ENCODE measurements around the gene LRP2BP.
"Not testable (repeated sequence)": the region's sequence is repeated elsewhere in the genome, so short reads cannot be mapped to it uniquely, and the experiment has no call there.

LRP2BP gene

GRCh38 chr4:185364886-185365285 is 30.8 kb downstream of the LRP2BP start:
- Histone ChIP-seq H3K27me3 (ENCODE audit: insufficient read depth, low read length) (no peaks in the 10 kb centered on the region), H3K9me3 (ENCODE audit: low read length) (peaks cover 2% of the 10 kb centered on the region), H3K4me1 (ENCODE audit: insufficient read depth, low read length) (peaks cover 3% of the 10 kb centered on the region), H3K4me3 (ENCODE audit: low read length) (no peak overlapping the region), H2AFZ (ENCODE audit: low read depth, low read length) (no peak overlapping the region), H3K36me3 (ENCODE audit: insufficient read depth, low read length) (no peaks in the 10 kb centered on the region)

- Histone ChIP-seq H3K27me3 (ENCODE audit: insufficient read depth, low read length) (no peaks in the 10 kb centered on the region), H3K9me3 (ENCODE audit: low read length) (peaks cover 1% of the 10 kb centered on the region), H3K4me1 (ENCODE audit: insufficient read depth, low read length) (no peaks in the 10 kb centered on the region), H2AFZ (ENCODE audit: low read depth, low read length) (no peak overlapping the region), H3K36me3 (ENCODE audit: insufficient read depth, low read length) (no peaks in the 10 kb centered on the region), H3K4me3 (ENCODE audit: low read length) (no peak overlapping the region)
Observed at GRCh38 chr4:185363251-185363650, 32.5 kb downstream of the LRP2BP start.

GRCh38 chr4:185362570-185362969 is 33.2 kb downstream of the LRP2BP start:
- not testable (repeated sequence) for H3K4me3 ChIP-seq (ENCODE audit: low read length); H3K27me3 ChIP-seq (ENCODE audit: insufficient read depth, low read length); H2AFZ ChIP-seq (ENCODE audit: low read depth, low read length); H3K36me3 ChIP-seq (ENCODE audit: insufficient read depth, low read length); H3K9me3 ChIP-seq (ENCODE audit: low read length); H3K4me1 ChIP-seq (ENCODE audit: insufficient read depth, low read length)

DNA sequence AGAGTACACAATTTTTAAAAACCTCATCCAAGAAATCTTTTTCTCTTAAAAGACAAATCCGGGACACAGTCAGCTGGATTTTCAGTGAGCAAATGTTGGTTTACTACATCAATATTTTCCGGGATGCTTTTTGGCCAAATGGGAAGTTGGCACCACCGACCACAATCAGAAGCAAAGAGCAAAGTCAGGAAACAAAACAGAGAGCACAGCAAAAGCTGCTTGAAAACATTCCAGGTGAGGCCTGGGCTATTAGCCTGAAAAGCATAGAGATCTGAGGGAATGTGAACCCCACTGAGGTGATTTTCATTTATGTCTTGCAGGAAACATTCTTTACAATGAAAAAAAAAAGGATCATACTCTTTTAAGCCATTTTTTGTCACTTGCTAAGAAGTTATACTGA is 33.9 kb downstream of the LRP2BP start:
- Histone ChIP-seq H3K36me3 (ENCODE audit: insufficient read depth, low read length) (no peaks in the 10 kb centered on the region), H3K4me3 (ENCODE audit: low read length) (no peak overlapping the region), H3K4me1 (ENCODE audit: insufficient read depth, low read length) (no peaks in the 10 kb centered on the region), H2AFZ (ENCODE audit: low read depth, low read length) (no peak overlapping the region), H3K27me3 (ENCODE audit: insufficient read depth, low read length) (no peaks in the 10 kb centered on the region), H3K9me3 (ENCODE audit: low read length) (no peaks in the 10 kb centered on the region)

DNA sequence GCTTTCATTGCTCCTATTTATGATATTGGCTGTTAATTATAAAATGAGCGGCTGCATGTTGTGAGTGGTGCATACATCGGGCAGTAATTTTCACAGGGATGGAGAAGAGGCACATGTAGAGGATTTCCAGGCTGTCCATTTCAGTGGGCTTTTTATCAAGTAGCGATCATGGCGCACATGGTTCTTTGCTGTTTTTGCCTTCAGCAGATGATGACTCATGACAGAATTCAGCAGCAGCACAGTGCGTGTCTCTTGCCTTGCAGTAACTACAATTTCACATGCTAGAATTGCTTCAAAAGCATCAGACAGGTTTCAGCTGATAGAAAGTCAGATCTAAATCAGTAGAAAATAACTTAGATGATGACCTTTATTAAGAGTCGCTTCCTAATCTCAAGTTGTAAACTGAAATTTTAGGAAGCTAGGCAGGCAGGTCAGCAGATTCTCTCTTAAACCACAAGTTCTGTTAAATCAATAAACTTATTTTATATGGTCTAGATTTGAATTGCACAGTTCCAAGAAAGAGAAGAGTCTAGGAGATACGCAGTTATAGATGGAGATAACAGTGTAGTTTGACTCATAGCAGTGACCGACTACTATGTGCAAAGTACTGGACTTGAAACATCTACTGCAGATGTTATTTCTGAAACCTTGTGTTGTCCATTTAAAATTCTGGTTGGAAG is 35.8 kb downstream of the LRP2BP start:
- H3K36me3 ChIP-seq (ENCODE audit: insufficient read depth, low read length) = no peaks in the 10 kb centered on the region
- H3K9me3 ChIP-seq (ENCODE audit: low read length) = no peaks in the 10 kb centered on the region
- H3K4me1 ChIP-seq (ENCODE audit: insufficient read depth, low read length) = no peaks in the 10 kb centered on the region
- no peaks in the 10 kb centered on the region for H3K27me3 ChIP-seq (ENCODE audit: insufficient read depth, low read length)
- no peak overlapping the region for H2AFZ ChIP-seq (ENCODE audit: low read depth, low read length)
- no peak overlapping the region for H3K4me3 ChIP-seq (ENCODE audit: low read length)

- H3K4me3 ChIP-seq (ENCODE audit: low read length) = no peak overlapping the region
- no peaks in the 10 kb centered on the region for H3K27me3 ChIP-seq (ENCODE audit: insufficient read depth, low read length)
- H3K4me1 ChIP-seq (ENCODE audit: insufficient read depth, low read length) = no peaks in the 10 kb centered on the region
- no peaks in the 10 kb centered on the region for H3K9me3 ChIP-seq (ENCODE audit: low read length)
- peaks cover 4% of the 10 kb centered on the region for H3K36me3 ChIP-seq (ENCODE audit: insufficient read depth, low read length)
- no peak overlapping the region for H2AFZ ChIP-seq (ENCODE audit: low read depth, low read length)
Observed at GRCh38 chr4:185358959-185359358, 36.8 kb downstream of the LRP2BP start.

- no peak overlapping the region for H3K4me3 ChIP-seq (ENCODE audit: low read length)
- no peak overlapping the region for H2AFZ ChIP-seq (ENCODE audit: low read depth, low read length)
- peaks cover 5% of the 10 kb centered on the region for H3K36me3 ChIP-seq (ENCODE audit: insufficient read depth, low read length)
- H3K9me3 ChIP-seq (ENCODE audit: low read length) = no peaks in the 10 kb centered on the region
- H3K27me3 ChIP-seq (ENCODE audit: insufficient read depth, low read length) = no peaks in the 10 kb centered on the region
- no peaks in the 10 kb centered on the region for H3K4me1 ChIP-seq (ENCODE audit: insufficient read depth, low read length)
Observed at GRCh38 chr4:185358514-185358913, 37.2 kb downstream of the LRP2BP start.

- Histone ChIP-seq H3K36me3 (ENCODE audit: insufficient read depth, low read length) (peaks cover 8% of the 10 kb centered on the region), H2AFZ (ENCODE audit: low read depth, low read length) (no peak overlapping the region), H3K4me1 (ENCODE audit: insufficient read depth, low read length) (no peaks in the 10 kb centered on the region), H3K9me3 (ENCODE audit: low read length) (no peaks in the 10 kb centered on the region), H3K4me3 (ENCODE audit: low read length) (no peak overlapping the region), H3K27me3 (ENCODE audit: insufficient read depth, low read length) (no peaks in the 10 kb centered on the region)
Observed at GRCh38 chr4:185357733-185358440, 37.8 kb downstream of the LRP2BP start.

GRCh38 chr4:185357211-185357610 is 38.5 kb downstream of the LRP2BP start:
- H3K36me3 ChIP-seq (ENCODE audit: insufficient read depth, low read length) = peaks cover 11% of the 10 kb centered on the region

DNA sequence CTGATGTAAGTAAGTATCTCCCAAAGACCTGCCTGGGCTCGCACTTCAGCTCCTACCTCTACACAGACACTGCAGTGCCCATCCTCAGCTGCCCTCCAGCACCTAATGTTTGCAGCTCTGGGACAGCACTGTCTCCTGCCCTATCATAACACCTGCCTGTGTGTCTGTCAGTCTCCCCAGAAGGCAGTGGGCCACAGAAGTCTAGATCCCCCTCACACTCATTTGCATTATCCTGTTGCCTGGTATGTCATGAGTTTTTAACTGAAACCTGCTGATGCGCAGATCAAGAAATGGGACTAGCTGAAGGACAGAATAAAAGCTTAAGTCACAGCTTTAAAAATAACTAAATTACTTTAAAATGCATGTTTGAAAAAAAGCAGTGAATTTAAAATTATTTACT is 43.0 kb downstream of the LRP2BP start:
- H3K4me3 ChIP-seq (ENCODE audit: low read length) = no peak overlapping the region
- peaks cover 31% of the 10 kb centered on the region for H3K36me3 ChIP-seq (ENCODE audit: insufficient read depth, low read length)

More at GRCh38 chr4:185357211-185357610, 38.5 kb downstream of the LRP2BP start:
- Histone ChIP-seq H3K27me3 (ENCODE audit: insufficient read depth, low read length) (no peaks in the 10 kb centered on the region), H3K4me3 (ENCODE audit: low read length) (no peak overlapping the region), H3K4me1 (ENCODE audit: insufficient read depth, low read length) (no peaks in the 10 kb centered on the region), H3K9me3 (ENCODE audit: low read length) (no peaks in the 10 kb centered on the region), H2AFZ (ENCODE audit: low read depth, low read length) (no peak overlapping the region)

DNA sequence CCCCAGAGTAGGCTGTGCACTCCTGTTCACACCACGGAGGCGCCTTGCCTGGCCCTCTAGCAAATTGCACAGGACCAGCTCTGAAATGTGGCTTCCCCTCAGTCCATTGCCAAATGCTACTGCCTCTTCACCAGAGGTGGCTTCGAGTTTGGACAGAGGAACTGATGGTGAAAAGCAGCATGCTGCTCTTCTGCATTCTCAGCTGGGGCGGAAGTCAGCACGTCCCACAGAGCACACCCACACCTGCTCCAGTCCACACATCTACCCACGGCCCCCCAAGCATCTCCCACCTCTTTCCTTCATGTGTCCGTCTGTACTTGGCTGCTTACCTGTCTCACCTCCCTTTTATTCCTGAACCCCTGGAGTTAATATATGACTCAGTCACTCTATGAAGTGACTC is 43.5 kb downstream of the LRP2BP start:
- Histone ChIP-seq H3K36me3 (ENCODE audit: insufficient read depth, low read length) (peaks cover 34% of the 10 kb centered on the region), H3K9me3 (ENCODE audit: low read length) (no peaks in the 10 kb centered on the region), H3K27me3 (ENCODE audit: insufficient read depth, low read length) (no peaks in the 10 kb centered on the region)

More for the DNA sequence above, 43.0 kb downstream of the LRP2BP start:
- Histone ChIP-seq H3K27me3 (ENCODE audit: insufficient read depth, low read length) (no peaks in the 10 kb centered on the region), H3K9me3 (ENCODE audit: low read length) (no peaks in the 10 kb centered on the region), H3K4me1 (ENCODE audit: insufficient read depth, low read length) (no peaks in the 10 kb centered on the region), H2AFZ (ENCODE audit: low read depth, low read length) (no peak overlapping the region)

DNA sequence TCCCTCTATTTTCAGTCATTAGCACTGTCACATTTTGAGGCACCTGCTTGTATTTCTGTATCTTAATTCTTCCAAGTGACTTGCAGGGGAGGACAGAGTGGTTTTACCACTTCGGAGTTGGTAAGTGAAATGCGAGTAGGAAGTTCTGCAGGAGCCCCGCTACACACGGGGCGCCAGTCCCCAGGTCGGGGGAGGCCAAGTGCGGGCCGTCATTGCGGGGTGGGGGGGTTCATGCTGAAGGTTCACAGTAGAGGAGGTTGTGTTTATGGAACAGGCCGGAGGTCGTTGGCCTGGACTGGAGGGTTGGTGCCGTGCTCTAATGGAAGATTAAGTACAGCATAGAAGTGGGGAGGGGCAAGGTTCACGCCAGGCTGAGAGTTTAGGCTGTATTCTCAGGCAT is 44.0 kb downstream of the LRP2BP start:
- Histone ChIP-seq H3K4me3 (ENCODE audit: low read length) (no peak overlapping the region), H3K27me3 (ENCODE audit: insufficient read depth, low read length) (no peaks in the 10 kb centered on the region), H3K9me3 (ENCODE audit: low read length) (no peaks in the 10 kb centered on the region)

More for the DNA sequence above, 43.5 kb downstream of the LRP2BP start:
- Histone ChIP-seq H3K4me3 (ENCODE audit: low read length) (no peak overlapping the region), H2AFZ (ENCODE audit: low read depth, low read length) (no peak overlapping the region), H3K4me1 (ENCODE audit: insufficient read depth, low read length) (no peaks in the 10 kb centered on the region)

DNA sequence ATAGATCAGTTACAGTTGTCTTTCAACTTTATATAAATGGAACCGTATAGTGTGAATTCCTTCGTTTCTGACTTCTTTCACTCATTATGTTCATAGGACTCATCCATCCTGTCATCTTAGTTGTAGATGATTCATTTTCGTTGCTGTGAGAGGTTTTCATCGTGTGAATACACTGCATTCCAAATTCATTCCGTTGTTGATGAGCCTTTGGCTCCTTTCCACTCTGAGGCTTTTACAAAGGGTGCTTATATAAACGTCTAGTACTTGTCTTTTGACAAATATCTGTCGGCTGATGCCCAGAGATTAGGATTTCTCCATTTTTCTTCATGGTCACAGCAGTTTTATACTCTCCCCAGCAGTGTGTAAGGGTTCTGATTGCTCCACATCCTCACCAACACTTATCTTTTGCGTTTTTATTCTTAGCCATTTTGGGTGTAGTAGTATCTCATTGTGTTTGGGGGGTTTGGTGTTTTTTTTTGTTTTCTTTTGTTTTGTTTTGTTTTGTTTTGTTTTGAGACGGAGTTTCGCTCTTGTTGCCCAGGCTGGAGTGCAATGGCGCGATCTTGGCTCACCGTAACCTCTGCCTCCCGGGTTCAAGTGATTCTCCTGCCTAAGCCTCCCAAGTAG is 48.6 kb downstream of the LRP2BP start:
- Histone ChIP-seq H2AFZ (ENCODE audit: low read depth, low read length) (no peak overlapping the region), H3K4me3 (ENCODE audit: low read length) (no peak overlapping the region), H3K27me3 (ENCODE audit: insufficient read depth, low read length) (no peaks in the 10 kb centered on the region), H3K9me3 (ENCODE audit: low read length) (no peaks in the 10 kb centered on the region), H3K4me1 (ENCODE audit: insufficient read depth, low read length) (no peaks in the 10 kb centered on the region), H3K36me3 (ENCODE audit: insufficient read depth, low read length) (peaks cover 36% of the 10 kb centered on the region)

More for the DNA sequence above, 44.0 kb downstream of the LRP2BP start:
- no peaks in the 10 kb centered on the region for H3K4me1 ChIP-seq (ENCODE audit: insufficient read depth, low read length)
- peaks cover 39% of the 10 kb centered on the region for H3K36me3 ChIP-seq (ENCODE audit: insufficient read depth, low read length)
- no peak overlapping the region for H2AFZ ChIP-seq (ENCODE audit: low read depth, low read length)
